NCI-H1105 treated with DMSO at 0.1 percent for 48 hours (cell line): ENCODE data around the gene HLCS.
A peak's percentile ranks its signal among the peaks of the same experiment; 100 is the strongest.

Experiments
- DNase-seq: peaks from one replicate; lab custom pipeline; 2025; lab: John Stamatoyannopoulos, UW

HLCS gene

GRCh38 chr21:36704958-36705678, 261.4 kb downstream of the HLCS start:
- no peak for DNase-seq

GRCh38 chr21:36704281-36704957, 262.1 kb downstream of the HLCS start:
- no peak for DNase-seq

GRCh38 chr21:36703626-36704280, 262.7 kb downstream of the HLCS start:
- DNase-seq: no peak

- no peak for DNase-seq
Observed at GRCh38 chr21:36703123-36703522, 263.3 kb downstream of the HLCS start.

GRCh38 chr21:36702622-36702968, 263.9 kb downstream of the HLCS start:
- no peak for DNase-seq

GRCh38 chr21:36701756-36702621, 264.5 kb downstream of the HLCS start:
- no peak for DNase-seq

GRCh38 chr21:36700971-36701755, 265.3 kb downstream of the HLCS start:
- peak; percentile 33 for DNase-seq
